ENCODE results near the gene NAT10. TPM values are rescaled to one million over a fixed set of nuclear protein-coding genes. Genes with fewer than 3 reads are reported as not detected.

NAT10 gene
- total RNA-seq, 1 donor from 2014 or later: 63.5 TPM

- Mint-ChIP-seq H3K4me1 (ENCODE audit: unreplicated experiment) (no peaks in the 10 kb centered on the region), H3K9me3 (no peaks in the 10 kb centered on the region), H3K27ac (peak overlapping the region; percentile 58), H3K36me3 (peaks cover 11% of the 10 kb centered on the region), H3K27me3 (no peaks in the 10 kb centered on the region), H3K4me3 (no peak overlapping the region)
- TF ChIP-seq, protein P1, sequence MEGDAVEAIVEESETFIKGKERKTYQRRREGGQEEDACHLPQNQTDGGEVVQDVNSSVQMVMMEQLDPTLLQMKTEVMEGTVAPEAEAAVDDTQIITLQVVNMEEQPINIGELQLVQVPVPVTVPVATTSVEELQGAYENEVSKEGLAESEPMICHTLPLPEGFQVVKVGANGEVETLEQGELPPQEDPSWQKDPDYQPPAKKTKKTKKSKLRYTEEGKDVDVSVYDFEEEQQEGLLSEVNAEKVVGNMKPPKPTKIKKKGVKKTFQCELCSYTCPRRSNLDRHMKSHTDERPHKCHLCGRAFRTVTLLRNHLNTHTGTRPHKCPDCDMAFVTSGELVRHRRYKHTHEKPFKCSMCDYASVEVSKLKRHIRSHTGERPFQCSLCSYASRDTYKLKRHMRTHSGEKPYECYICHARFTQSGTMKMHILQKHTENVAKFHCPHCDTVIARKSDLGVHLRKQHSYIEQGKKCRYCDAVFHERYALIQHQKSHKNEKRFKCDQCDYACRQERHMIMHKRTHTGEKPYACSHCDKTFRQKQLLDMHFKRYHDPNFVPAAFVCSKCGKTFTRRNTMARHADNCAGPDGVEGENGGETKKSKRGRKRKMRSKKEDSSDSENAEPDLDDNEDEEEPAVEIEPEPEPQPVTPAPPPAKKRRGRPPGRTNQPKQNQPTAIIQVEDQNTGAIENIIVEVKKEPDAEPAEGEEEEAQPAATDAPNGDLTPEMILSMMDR (conservative IDR thresholded peaks at IDR 0.05): no peak
- DNase-seq (ENCODE audit: extremely low spot score, unreplicated experiment): no peak
These were observed 56.5 kb downstream of the NAT10 start for GRCh38 chr11:34161812-34162492.

DNA sequence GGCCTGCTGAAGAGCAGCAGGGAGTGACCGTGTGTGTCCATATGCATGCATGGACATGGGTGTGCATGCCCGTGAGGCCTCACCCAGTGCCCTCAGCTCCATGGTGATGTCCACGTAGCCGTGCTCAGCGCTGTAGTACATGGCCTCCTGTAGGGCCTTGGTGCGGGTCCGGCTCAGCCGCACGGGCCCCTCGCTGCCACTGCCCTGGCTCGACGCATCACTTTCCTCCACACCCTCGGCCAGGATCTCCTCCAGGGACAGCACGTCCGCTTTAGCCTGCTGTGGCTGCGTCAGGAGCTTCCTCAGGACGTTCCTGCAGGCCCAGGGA is 57.0 kb downstream of the NAT10 start:
- Mint-ChIP-seq H3K4me1 (ENCODE audit: unreplicated experiment) (no peaks in the 10 kb centered on the region), H3K4me3 (no peak overlapping the region), H3K27ac (no peak overlapping the region)

GRCh38 chr11:34162856-34163255 is 57.4 kb downstream of the NAT10 start:
- no peak overlapping the region for H3K27ac Mint-ChIP-seq
- no peak overlapping the region for H3K4me3 Mint-ChIP-seq
- H3K4me1 Mint-ChIP-seq (ENCODE audit: unreplicated experiment): no peaks in the 10 kb centered on the region
- TF ChIP-seq, protein P1 (conservative IDR thresholded peaks at IDR 0.05): no peak
- DNase-seq (ENCODE audit: extremely low spot score, unreplicated experiment): no peak
- no peaks in the 10 kb centered on the region for H3K9me3 Mint-ChIP-seq
- no peaks in the 10 kb centered on the region for H3K27me3 Mint-ChIP-seq
- H3K36me3 Mint-ChIP-seq: peaks cover 17% of the 10 kb centered on the region

More for the DNA sequence above, 57.0 kb downstream of the NAT10 start:
- no peak for DNase-seq (ENCODE audit: extremely low spot score, unreplicated experiment)
- TF ChIP-seq, protein P1 (conservative IDR thresholded peaks at IDR 0.05): no peak
- H3K27me3 Mint-ChIP-seq: no peaks in the 10 kb centered on the region
- H3K9me3 Mint-ChIP-seq: no peaks in the 10 kb centered on the region
- H3K36me3 Mint-ChIP-seq: peaks cover 16% of the 10 kb centered on the region

GRCh38 chr11:34165121-34165520 is 59.7 kb downstream of the NAT10 start:
- H3K27me3 Mint-ChIP-seq: no peaks in the 10 kb centered on the region
- no peaks in the 10 kb centered on the region for H3K9me3 Mint-ChIP-seq
- no peak for DNase-seq (ENCODE audit: extremely low spot score, unreplicated experiment)
- peaks cover 19% of the 10 kb centered on the region for H3K4me1 Mint-ChIP-seq (ENCODE audit: unreplicated experiment)
- peaks cover 12% of the 10 kb centered on the region for H3K36me3 Mint-ChIP-seq
- H3K4me3 Mint-ChIP-seq: no peak overlapping the region
- no peak overlapping the region for H3K27ac Mint-ChIP-seq
- TF ChIP-seq, protein P1 (conservative IDR thresholded peaks at IDR 0.05): no peak

DNA sequence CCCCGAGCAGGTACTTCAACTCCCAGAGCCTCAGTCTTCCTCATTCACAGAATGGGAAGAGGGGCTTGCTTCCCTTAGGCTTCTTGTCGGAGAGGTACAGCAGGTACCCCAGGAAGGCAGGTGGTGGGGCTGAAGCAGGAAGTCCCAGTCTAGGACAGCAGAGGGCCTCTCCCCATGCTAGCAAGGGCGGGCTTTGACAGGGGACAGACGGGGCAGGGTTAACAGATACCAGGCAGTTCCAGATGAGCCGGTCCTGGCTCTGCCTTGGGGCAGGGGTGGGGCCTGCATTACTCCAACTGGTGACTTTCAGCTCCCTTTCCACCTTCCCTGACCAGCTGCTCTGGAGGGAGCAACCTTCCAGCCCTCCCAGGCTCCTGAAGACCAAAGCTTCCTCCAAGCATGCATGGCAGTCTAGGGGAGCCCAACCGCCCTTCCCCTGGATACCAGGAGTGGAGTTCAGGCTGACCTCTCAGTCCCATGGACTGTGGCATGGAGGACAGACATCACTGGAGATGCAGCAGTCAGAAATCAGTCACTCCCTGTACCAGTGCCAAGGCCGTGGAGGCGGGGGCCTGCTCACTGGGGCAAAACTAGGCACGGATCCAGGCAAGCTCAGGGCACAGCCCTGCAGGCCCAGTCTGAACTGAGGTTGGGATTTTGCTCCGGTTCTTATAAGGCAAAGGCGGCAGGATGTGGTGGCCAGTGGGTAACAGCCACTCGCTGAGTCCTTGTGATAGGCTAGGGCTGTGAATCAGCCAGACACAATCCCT is 60.5 kb downstream of the NAT10 start:
- no peak overlapping the region for H3K4me3 Mint-ChIP-seq
- TF ChIP-seq, protein P1 (conservative IDR thresholded peaks at IDR 0.05): peak; percentile 19
- peaks cover 11% of the 10 kb centered on the region for H3K36me3 Mint-ChIP-seq
- H3K4me1 Mint-ChIP-seq (ENCODE audit: unreplicated experiment): peaks cover 19% of the 10 kb centered on the region
- no peaks in the 10 kb centered on the region for H3K27me3 Mint-ChIP-seq
- H3K9me3 Mint-ChIP-seq: no peaks in the 10 kb centered on the region
- H3K27ac Mint-ChIP-seq: peak overlapping the region; percentile 56
- DNase-seq (ENCODE audit: extremely low spot score, unreplicated experiment): no peak

All from type B pancreatic cell (in vitro differentiated cells).